ENCODE data around the gene AGO3.

The AGO3 gene

GRCh38 chr1:36076979-36077573 is 146.2 kb downstream of the AGO3 start:
- Mint-ChIP-seq H3K27ac (no peak overlapping the region), H3K4me3 (no peak overlapping the region), H3K9me3 (no peaks in the 10 kb centered on the region), H3K4me1 (no peaks in the 10 kb centered on the region), H3K36me3 (no peaks in the 10 kb centered on the region)
- no peak for ATAC-seq
- DNase-seq (ENCODE audit: low spot score in 2 of 2) = no peak

GRCh38 chr1:36080236-36080635 is 149.3 kb downstream of the AGO3 start:
- Mint-ChIP-seq H3K4me3 (no peak overlapping the region), H3K9me3 (no peaks in the 10 kb centered on the region), H3K4me1 (no peaks in the 10 kb centered on the region), H3K36me3 (no peaks in the 10 kb centered on the region), H3K27ac (no peak overlapping the region)
- no peak for DNase-seq (ENCODE audit: low spot score in 2 of 2)
- no peak for ATAC-seq

GRCh38 chr1:36080801-36081200 is 149.9 kb downstream of the AGO3 start:
- Mint-ChIP-seq H3K9me3 (no peaks in the 10 kb centered on the region), H3K36me3 (no peaks in the 10 kb centered on the region), H3K4me3 (no peak overlapping the region), H3K4me1 (no peaks in the 10 kb centered on the region), H3K27ac (no peak overlapping the region)
- DNase-seq (ENCODE audit: low spot score in 2 of 2) = no peak
- ATAC-seq = no peak

- Mint-ChIP-seq H3K27ac (no peak overlapping the region), H3K36me3 (no peaks in the 10 kb centered on the region), H3K4me3 (no peak overlapping the region), H3K9me3 (no peaks in the 10 kb centered on the region), H3K4me1 (no peaks in the 10 kb centered on the region)
- ATAC-seq (no peak), DNase-seq (ENCODE audit: low spot score in 2 of 2) (no peak)
Observed at GRCh38 chr1:36081926-36082485, 151.1 kb downstream of the AGO3 start.

GRCh38 chr1:36083219-36083618 is 152.3 kb downstream of the AGO3 start:
- DNase-seq (ENCODE audit: low spot score in 2 of 2) (no peak), ATAC-seq (no peak)
- no peak overlapping the region for H3K4me3 Mint-ChIP-seq

GRCh38 chr1:36083635-36084496 is 153.0 kb downstream of the AGO3 start, which contains the start of gene TEKT2:
Gene TEKT2, plus strand, starts transcription at chr1:36084094. Its CDS starts 828 bp downstream, at chr1:36084922.
- no peaks in the 10 kb centered on the region for H3K9me3 Mint-ChIP-seq

More at GRCh38 chr1:36083219-36083618, 152.3 kb downstream of the AGO3 start:
- Mint-ChIP-seq H3K4me1 (no peaks in the 10 kb centered on the region), H3K27ac (no peak overlapping the region), H3K36me3 (no peaks in the 10 kb centered on the region), H3K9me3 (no peaks in the 10 kb centered on the region)

GRCh38 chr1:36084497-36085115 is 153.7 kb downstream of the AGO3 start:
- ATAC-seq (no peak), DNase-seq (ENCODE audit: low spot score in 2 of 2) (no peak)
- peaks cover 5% of the 10 kb centered on the region for H3K4me1 Mint-ChIP-seq
- H3K9me3 Mint-ChIP-seq = no peaks in the 10 kb centered on the region
- peaks cover 5% of the 10 kb centered on the region for H3K36me3 Mint-ChIP-seq
- no peak overlapping the region for H3K4me3 Mint-ChIP-seq
- no peak overlapping the region for H3K27ac Mint-ChIP-seq

More at GRCh38 chr1:36083635-36084496, 153.0 kb downstream of the AGO3 start, which contains the start of gene TEKT2:
- no peak within 1 kb of the TSS for H3K27ac Mint-ChIP-seq
- H3K4me3 Mint-ChIP-seq = no peak within 1 kb of the TSS
- ATAC-seq (no peak), DNase-seq (ENCODE audit: low spot score in 2 of 2) (no peak)
- no peaks in the 10 kb centered on the region for H3K36me3 Mint-ChIP-seq
- H3K4me1 Mint-ChIP-seq = no peaks in the 10 kb centered on the region

- Mint-ChIP-seq H3K4me3 (no peak overlapping the region), H3K27ac (no peak overlapping the region), H3K36me3 (peaks cover 10% of the 10 kb centered on the region), H3K9me3 (no peaks in the 10 kb centered on the region), H3K4me1 (peaks cover 10% of the 10 kb centered on the region)
- ATAC-seq (no peak), DNase-seq (ENCODE audit: low spot score in 2 of 2) (peak in 1 of 2 donors; percentile 47)
Observed at GRCh38 chr1:36085126-36085525, 154.2 kb downstream of the AGO3 start.

- Mint-ChIP-seq H3K4me1 (peaks cover 12% of the 10 kb centered on the region), H3K27ac (no peak overlapping the region), H3K36me3 (peaks cover 18% of the 10 kb centered on the region), H3K9me3 (no peaks in the 10 kb centered on the region), H3K4me3 (no peak overlapping the region)
- ATAC-seq = no peak
- peak in 1 of 2 donors; percentile 42 for DNase-seq (ENCODE audit: low spot score in 2 of 2)
Observed at GRCh38 chr1:36085686-36086526, 155.0 kb downstream of the AGO3 start.

GRCh38 chr1:36086529-36087232 is 155.8 kb downstream of the AGO3 start:
- ATAC-seq = no peak

GRCh38 chr1:36087233-36088123 is 156.6 kb downstream of the AGO3 start:
- H3K9me3 Mint-ChIP-seq = no peaks in the 10 kb centered on the region
- peak overlapping the region; percentile 96 for H3K27ac Mint-ChIP-seq
- ATAC-seq = no peak
- H3K4me1 Mint-ChIP-seq = peaks cover 20% of the 10 kb centered on the region
- peak overlapping the region; percentile 92 for H3K4me3 Mint-ChIP-seq
- peaks cover 34% of the 10 kb centered on the region for H3K36me3 Mint-ChIP-seq
- DNase-seq (ENCODE audit: low spot score in 2 of 2) = peak in 1 of 2 donors; percentile 49

More at GRCh38 chr1:36086529-36087232, 155.8 kb downstream of the AGO3 start:
- peak in 1 of 2 donors; percentile 46 for DNase-seq (ENCODE audit: low spot score in 2 of 2)
- Mint-ChIP-seq H3K4me1 (peaks cover 18% of the 10 kb centered on the region), H3K9me3 (no peaks in the 10 kb centered on the region), H3K27ac (peak overlapping the region; percentile 70), H3K4me3 (peak overlapping the region; percentile 35), H3K36me3 (peaks cover 26% of the 10 kb centered on the region)

GRCh38 chr1:36088265-36088576 is 157.3 kb downstream of the AGO3 start:
- peak overlapping the region; percentile 96 for H3K27ac Mint-ChIP-seq
- DNase-seq (ENCODE audit: low spot score in 2 of 2) (no peak), ATAC-seq (peak; percentile 33)
- peaks cover 20% of the 10 kb centered on the region for H3K4me1 Mint-ChIP-seq
- no peaks in the 10 kb centered on the region for H3K9me3 Mint-ChIP-seq
- peaks cover 41% of the 10 kb centered on the region for H3K36me3 Mint-ChIP-seq
- H3K4me3 Mint-ChIP-seq = peak overlapping the region; percentile 92

- ATAC-seq (peak; percentile 91), DNase-seq (ENCODE audit: low spot score in 2 of 2) (peak; percentile 91 to 96)
- H3K27ac Mint-ChIP-seq = peak within 1 kb of the TSS; percentile 96
- H3K36me3 Mint-ChIP-seq = peaks cover 47% of the 10 kb centered on the region
- H3K9me3 Mint-ChIP-seq = no peaks in the 10 kb centered on the region
- H3K4me3 Mint-ChIP-seq = peak within 1 kb of the TSS; percentile 92
- peaks cover 20% of the 10 kb centered on the region for H3K4me1 Mint-ChIP-seq
Observed at GRCh38 chr1:36088577-36089392, 157.9 kb downstream of the AGO3 start, which contains the start of gene ADPRS. Gene ADPRS, plus strand, starts transcription at chr1:36088892. Its CDS starts 13 bp downstream, at chr1:36088905.

Data from stimulated activated effector memory CD8-positive, alpha-beta T cell treated with anti-CD3 and anti-CD28 coated beads, Interleukin-12 subunit alpha, Interleukin-12 subunit beta, amount 100 ng/mL, for 72 hours (primary cell).